K562 (cell line): ENCODE data around the gene LYRM7. TPM values are rescaled to one million over a fixed set of nuclear protein-coding genes. Genes with fewer than 3 reads are reported as not detected.

ENCODE experiments used
- ARNT ChIP-seq, 2 experiments: fragments of 450-650 bp; IDR thresholded peaks; 2 replicates each; pipeline ENCODE4 v1.6.1; 2016; ENCODE audit warnings: mild to moderate bottlenecking in 1 of 2
- BDP1 ChIP-seq: IDR thresholded peaks from 3 replicates; pipeline ENCODE4 v1.6.1; 2011; ENCODE audit not compliant: insufficient read length, insufficient read depth
- CC2D1A ChIP-seq: fragments of 450-650 bp; IDR thresholded peaks from 2 replicates; pipeline ENCODE4 v1.6.1; 2017; ENCODE audit warnings: mild to moderate bottlenecking
- CREB1 ChIP-seq, 2 experiments: sonication (generic) in 1 of 2; formaldehyde crosslinking in 1 of 2; IDR thresholded peaks; 2 replicates each; pipeline versions ENCODE4 v1.6.1 to v1.8.0; 2012 to 2022; ENCODE audit warnings: inconsistent platforms in 1 of 2, mild to moderate bottlenecking in 1 of 2, missing genetic modification reagents in 1 of 2, moderate library complexity in 1 of 2
- DMBX1 ChIP-seq: fragments of 250-450 bp; sonication (Bioruptor Pico); IDR thresholded peaks from 2 replicates; pipeline ENCODE4 v1.8.0; 2022; ENCODE audit warnings: inconsistent platforms, mild to moderate bottlenecking, moderate library complexity, borderline replicate concordance
- ELF1 ChIP-seq: fragments of 200-800 bp; sonication (Bioruptor generic); IDR thresholded peaks from 2 replicates; pipeline ENCODE4 v1.6.1; 2016; ENCODE audit warnings: missing genetic modification characterization, missing compliant biosample characterization
- EP400 ChIP-seq: fragments of 450-650 bp; IDR thresholded peaks from 2 replicates; pipeline ENCODE4 v1.6.1; 2017; ENCODE audit warnings: antibody characterized with exemption, mild to moderate bottlenecking, moderate library complexity
- GABPA ChIP-seq: fragments of 200-800 bp; sonication (Bioruptor generic); conservative IDR thresholded peaks from 2 replicates; pipeline ENCODE4 v1.6.1; 2016; ENCODE audit warnings: low read depth, missing genetic modification characterization, missing compliant biosample characterization
- HOXB6 ChIP-seq: fragments of 250-450 bp; sonication (Bioruptor Pico); IDR thresholded peaks from 2 replicates; pipeline ENCODE4 v1.5.1; 2022; ENCODE audit warnings: mild to moderate bottlenecking, borderline replicate concordance
- HSF4 ChIP-seq: fragments of 250-450 bp; sonication (Bioruptor Pico); IDR thresholded peaks from 2 replicates; pipeline ENCODE4 v2.1.2; 2022; ENCODE audit warnings: mild to moderate bottlenecking, moderate library complexity, borderline replicate concordance
- KAT7 ChIP-seq: sonication (generic); formaldehyde crosslinking; IDR thresholded peaks from 2 replicates; pipeline ENCODE4 v1.8.0; 2022; ENCODE audit warnings: missing genetic modification reagents, mild to moderate bottlenecking, borderline replicate concordance
- L3MBTL2 ChIP-seq: fragments of 450-650 bp; IDR thresholded peaks from 2 replicates; pipeline ENCODE4 v1.6.1; 2016; ENCODE audit warnings: mild to moderate bottlenecking, moderate library complexity
- LARP7 ChIP-seq: fragments of 450-650 bp; IDR thresholded peaks from 2 replicates; pipeline ENCODE4 v1.6.1; 2016
- NCOA1 ChIP-seq: fragments of 450-650 bp; IDR thresholded peaks from 2 replicates; pipeline ENCODE4 v1.6.1; 2016; ENCODE audit warnings: low read depth
- PURB ChIP-seq: sonication (generic); formaldehyde crosslinking; IDR thresholded peaks from 2 replicates; pipeline ENCODE4 v1.9.0; 2021; ENCODE audit warnings: low read depth, mild to moderate bottlenecking, missing genetic modification reagents
- RFX1 ChIP-seq: fragments of 450-650 bp; IDR thresholded peaks from 2 replicates; pipeline ENCODE4 v1.6.1; 2016; ENCODE audit warnings: mild to moderate bottlenecking, moderate library complexity
- RHOXF2B ChIP-seq: fragments of 250-450 bp; sonication (Bioruptor Pico); conservative IDR thresholded peaks from 2 replicates; pipeline ENCODE4 v1.5.1; 2021
- ZNF197 ChIP-seq: fragments of 200-800 bp; sonication (Bioruptor generic); IDR thresholded peaks from 2 replicates; pipeline ENCODE4 v1.6.1; 2016; ENCODE audit warnings: low read depth, missing genetic modification characterization, missing compliant biosample characterization
- polyA plus RNA-seq, 8 experiments: library from polyadenylated mRNA; depleted of rRNA in 4 of 8; stranded (reverse) in 5 of 8; unstranded in 3 of 8; fragments of >200 nt; fragmentation: Nextera tagmentation in 2 of 8; fragmentation: Illumina TruSeq in 1 of 8; extraction: Ambion mirVana in 2 of 8; extraction: Trizol in 1 of 8; gene quantifications; 2 replicates each; pipeline versions ENCODE4 v1.2.1 to v1.2.3, GENCODE V29; 2011 to 2014; ENCODE audit warnings: inconsistent platforms in 1 of 8, missing spikeins in 1 of 8
- total RNA-seq, 7 experiments: library from RNA; depleted of rRNA in 6 of 7; stranded (reverse); fragments of >200 nt in 6 of 7; fragmentation: Illumina TruSeq in 2 of 7; extraction: Trizol in 2 of 7; gene quantifications; 2 replicates each; pipeline versions ENCODE4 v1.2.1 to v1.2.3, GENCODE V29; 2011 to 2021; ENCODE audit warnings: low replicate concordance in 1 of 7
- TF ChIP-seq, protein P1 (sequence below): fragments of 250-450 bp; sonication (Bioruptor Pico); IDR thresholded peaks from 2 replicates; pipeline ENCODE4 v1.4.0; 2020; ENCODE audit warnings: mild to moderate bottlenecking
- TF ChIP-seq, protein P2 (sequence below): fragments of 450-650 bp; IDR thresholded peaks from 2 replicates; pipeline ENCODE4 v1.6.1; 2016
- TF ChIP-seq, protein P3 (sequence below), 3 experiments: IDR thresholded peaks in 2 of 3; conservative IDR thresholded peaks in 1 of 3; 2 replicates each; pipeline ENCODE4 v1.5.1; 2011 to 2012; ENCODE audit warnings: low read length in 3 of 3, mild to moderate bottlenecking in 3 of 3, control low read depth in 2 of 3, improper control_type of control experiment in 1 of 3, inconsistent platforms in 1 of 3, low read depth in 1 of 3, mixed read lengths in 1 of 3, moderate library complexity in 1 of 3; ENCODE audit not compliant: insufficient read depth in 2 of 3
- TF ChIP-seq, protein P4 (sequence below): fragments of 200-800 bp; sonication (Bioruptor generic); IDR thresholded peaks from 2 replicates; pipeline ENCODE4 v1.6.1; 2017; ENCODE audit warnings: missing genetic modification characterization, missing compliant biosample characterization

The LYRM7 gene
- total and polyA plus RNA-seq, 9 of the 15 experiments (the other 6 are each of a cell fraction or from before 2014, with no cell fraction given), result 16.2 to 70.1 (median 33.3) TPM

DNA sequence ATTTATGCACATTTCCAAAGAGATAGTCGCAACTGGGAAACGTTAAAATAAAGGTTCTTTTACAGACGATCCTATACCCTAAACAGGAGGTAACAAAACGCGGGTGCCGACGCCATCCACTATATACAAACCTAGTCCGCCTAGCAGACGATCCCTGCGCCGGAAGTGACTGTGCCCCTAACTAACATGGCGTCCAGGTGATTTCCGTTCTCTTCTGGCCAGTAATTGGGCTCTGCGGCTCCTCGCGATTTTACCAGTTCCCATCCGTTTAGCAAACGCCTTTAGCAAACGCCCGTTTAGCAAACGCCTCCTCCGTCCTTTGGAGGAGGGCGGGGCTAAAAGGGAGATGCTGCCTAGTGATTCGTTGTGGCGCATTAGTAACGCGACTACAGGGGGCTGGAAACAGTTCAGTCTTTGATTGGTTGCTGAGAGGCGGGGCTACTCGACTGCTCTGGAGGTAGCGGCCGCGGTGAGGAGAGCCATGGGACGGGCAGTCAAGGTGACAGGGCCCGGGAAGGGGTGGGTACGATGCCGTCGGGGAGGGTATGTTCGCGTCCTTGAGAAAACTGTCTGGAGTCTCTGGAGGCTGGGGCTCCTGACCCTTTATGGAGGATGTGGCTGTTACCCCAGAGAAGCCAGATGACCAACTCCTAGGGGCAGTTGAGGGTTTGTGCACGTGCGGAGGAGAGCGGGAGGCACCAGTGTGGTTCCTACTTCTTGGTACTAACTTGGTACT lies at the start of gene LYRM7 (continued):
- TF ChIP-seq, protein P1, sequence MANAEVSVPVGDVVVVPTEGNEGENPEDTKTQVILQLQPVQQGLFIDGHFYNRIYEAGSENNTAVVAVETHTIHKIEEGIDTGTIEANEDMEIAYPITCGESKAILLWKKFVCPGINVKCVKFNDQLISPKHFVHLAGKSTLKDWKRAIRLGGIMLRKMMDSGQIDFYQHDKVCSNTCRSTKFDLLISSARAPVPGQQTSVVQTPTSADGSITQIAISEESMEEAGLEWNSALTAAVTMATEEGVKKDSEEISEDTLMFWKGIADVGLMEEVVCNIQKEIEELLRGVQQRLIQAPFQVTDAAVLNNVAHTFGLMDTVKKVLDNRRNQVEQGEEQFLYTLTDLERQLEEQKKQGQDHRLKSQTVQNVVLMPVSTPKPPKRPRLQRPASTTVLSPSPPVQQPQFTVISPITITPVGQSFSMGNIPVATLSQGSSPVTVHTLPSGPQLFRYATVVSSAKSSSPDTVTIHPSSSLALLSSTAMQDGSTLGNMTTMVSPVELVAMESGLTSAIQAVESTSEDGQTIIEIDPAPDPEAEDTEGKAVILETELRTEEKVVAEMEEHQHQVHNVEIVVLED (CRISPR knock-in tag), result no peak
- TF ChIP-seq, protein P2, sequence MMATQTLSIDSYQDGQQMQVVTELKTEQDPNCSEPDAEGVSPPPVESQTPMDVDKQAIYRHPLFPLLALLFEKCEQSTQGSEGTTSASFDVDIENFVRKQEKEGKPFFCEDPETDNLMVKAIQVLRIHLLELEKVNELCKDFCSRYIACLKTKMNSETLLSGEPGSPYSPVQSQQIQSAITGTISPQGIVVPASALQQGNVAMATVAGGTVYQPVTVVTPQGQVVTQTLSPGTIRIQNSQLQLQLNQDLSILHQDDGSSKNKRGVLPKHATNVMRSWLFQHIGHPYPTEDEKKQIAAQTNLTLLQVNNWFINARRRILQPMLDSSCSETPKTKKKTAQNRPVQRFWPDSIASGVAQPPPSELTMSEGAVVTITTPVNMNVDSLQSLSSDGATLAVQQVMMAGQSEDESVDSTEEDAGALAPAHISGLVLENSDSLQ, result peak; percentile 81
- TF ChIP-seq KAT7 (CRISPR knock-in tag), result no peak
- TF ChIP-seq ZNF197 (CRISPR knock-in tag), result no peak
- TF ChIP-seq ARNT (IDR thresholded peaks at IDR 0.05), result no peak
- no peak for TF ChIP-seq HSF4
- TF ChIP-seq EP400, result peak; percentile 81
- no peak for TF ChIP-seq LARP7
- peak; percentile 49; the same call in 1 of the 2 replicates for TF ChIP-seq CC2D1A
- peak; percentile 68; the same call in 1 of the 2 replicates for TF ChIP-seq DMBX1
- peak; percentile 71; the same call in 1 of the 2 replicates for TF ChIP-seq L3MBTL2
- TF ChIP-seq HOXB6 (CRISPR knock-in tag), result no peak
- TF ChIP-seq, protein P3, sequence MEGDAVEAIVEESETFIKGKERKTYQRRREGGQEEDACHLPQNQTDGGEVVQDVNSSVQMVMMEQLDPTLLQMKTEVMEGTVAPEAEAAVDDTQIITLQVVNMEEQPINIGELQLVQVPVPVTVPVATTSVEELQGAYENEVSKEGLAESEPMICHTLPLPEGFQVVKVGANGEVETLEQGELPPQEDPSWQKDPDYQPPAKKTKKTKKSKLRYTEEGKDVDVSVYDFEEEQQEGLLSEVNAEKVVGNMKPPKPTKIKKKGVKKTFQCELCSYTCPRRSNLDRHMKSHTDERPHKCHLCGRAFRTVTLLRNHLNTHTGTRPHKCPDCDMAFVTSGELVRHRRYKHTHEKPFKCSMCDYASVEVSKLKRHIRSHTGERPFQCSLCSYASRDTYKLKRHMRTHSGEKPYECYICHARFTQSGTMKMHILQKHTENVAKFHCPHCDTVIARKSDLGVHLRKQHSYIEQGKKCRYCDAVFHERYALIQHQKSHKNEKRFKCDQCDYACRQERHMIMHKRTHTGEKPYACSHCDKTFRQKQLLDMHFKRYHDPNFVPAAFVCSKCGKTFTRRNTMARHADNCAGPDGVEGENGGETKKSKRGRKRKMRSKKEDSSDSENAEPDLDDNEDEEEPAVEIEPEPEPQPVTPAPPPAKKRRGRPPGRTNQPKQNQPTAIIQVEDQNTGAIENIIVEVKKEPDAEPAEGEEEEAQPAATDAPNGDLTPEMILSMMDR (IDR thresholded peaks at IDR 0.05 in 2 of 3, conservative IDR thresholded peaks at IDR 0.05 in 1 of 3; ENCODE audit: insufficient read depth in 2 of 3, low read depth in 1 of 3, low read length in 3 of 3), result 0 out of 6 replicates have a peak, but pooled peaks of 1 of the 3 experiments have one; percentile 1
- no peak for TF ChIP-seq RHOXF2B
- TF ChIP-seq PURB (CRISPR knock-in tag), result no peak
- no peak for TF ChIP-seq ELF1 (tag)
- no peak for TF ChIP-seq NCOA1
- TF ChIP-seq, protein P4, sequence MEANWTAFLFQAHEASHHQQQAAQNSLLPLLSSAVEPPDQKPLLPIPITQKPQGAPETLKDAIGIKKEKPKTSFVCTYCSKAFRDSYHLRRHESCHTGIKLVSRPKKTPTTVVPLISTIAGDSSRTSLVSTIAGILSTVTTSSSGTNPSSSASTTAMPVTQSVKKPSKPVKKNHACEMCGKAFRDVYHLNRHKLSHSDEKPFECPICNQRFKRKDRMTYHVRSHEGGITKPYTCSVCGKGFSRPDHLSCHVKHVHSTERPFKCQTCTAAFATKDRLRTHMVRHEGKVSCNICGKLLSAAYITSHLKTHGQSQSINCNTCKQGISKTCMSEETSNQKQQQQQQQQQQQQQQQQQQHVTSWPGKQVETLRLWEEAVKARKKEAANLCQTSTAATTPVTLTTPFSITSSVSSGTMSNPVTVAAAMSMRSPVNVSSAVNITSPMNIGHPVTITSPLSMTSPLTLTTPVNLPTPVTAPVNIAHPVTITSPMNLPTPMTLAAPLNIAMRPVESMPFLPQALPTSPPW (CRISPR knock-in tag), result peak; percentile 66
- TF ChIP-seq BDP1, result no peak
- peak; percentile 98 for TF ChIP-seq CREB1 (IDR thresholded peaks at IDR 0.05)
- peak; percentile 94 for TF ChIP-seq CREB1 (CRISPR knock-in tag; IDR thresholded peaks at IDR 0.05)
- TF ChIP-seq GABPA (tag), result peak; percentile 98
- peak; percentile 65 for TF ChIP-seq RFX1
